Measurements from ENCODE around the gene TMEM185B. TPM values are rescaled to one million over a fixed set of nuclear protein-coding genes. Genes with fewer than 3 reads are reported as not detected.

TMEM185B gene
- total RNA-seq = 29.8 and 32.3 TPM in 2 replicates

DNA sequence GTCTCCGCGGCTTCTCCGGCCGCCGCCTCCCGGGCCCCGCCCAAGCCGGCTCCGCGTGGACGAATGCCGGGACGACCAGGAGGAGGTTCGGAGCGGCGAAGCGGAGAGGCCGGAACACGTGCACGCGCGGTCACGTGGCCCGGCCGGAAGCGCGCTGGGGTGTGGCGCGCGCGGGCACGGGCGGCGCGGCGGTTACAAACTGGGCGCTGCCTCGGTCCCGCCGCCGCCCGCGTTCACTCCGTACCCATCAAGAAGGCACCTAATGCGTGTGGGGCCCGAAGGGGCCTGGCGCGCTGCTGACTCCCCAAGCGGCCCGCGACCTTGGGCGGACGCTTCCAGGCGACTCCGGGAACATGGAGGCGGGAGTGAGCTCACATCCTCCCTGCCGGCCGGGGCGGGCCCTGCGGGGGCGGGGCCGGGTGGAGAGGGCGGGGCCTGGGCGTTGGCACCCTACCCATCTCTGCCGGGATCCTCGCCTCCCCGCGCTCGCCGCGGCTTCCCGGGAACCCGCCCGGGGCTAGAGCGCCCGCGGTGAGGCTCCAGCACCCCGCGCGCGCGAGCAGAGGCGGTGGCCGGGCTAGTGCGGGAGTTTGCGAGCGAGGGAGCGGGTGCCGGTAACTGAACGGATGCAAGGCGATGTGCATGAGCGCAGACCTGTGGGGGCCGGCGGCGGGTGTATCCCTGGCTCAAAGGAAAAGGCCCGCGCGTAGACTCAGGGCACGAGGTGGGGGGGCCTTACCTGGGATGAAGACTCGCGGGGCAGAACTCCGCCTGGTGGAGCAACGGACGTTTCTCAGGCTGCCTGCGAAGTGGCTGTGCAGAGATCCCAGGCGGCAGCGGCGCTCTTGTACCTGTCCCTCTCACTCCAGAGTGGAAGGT lies at the start of gene TMEM185B:
Gene TMEM185B (minus strand): TSS at position 367 of the 879 bp plus-strand sequence. CDS start 424 bp downstream, outside the sequence.

DNA sequence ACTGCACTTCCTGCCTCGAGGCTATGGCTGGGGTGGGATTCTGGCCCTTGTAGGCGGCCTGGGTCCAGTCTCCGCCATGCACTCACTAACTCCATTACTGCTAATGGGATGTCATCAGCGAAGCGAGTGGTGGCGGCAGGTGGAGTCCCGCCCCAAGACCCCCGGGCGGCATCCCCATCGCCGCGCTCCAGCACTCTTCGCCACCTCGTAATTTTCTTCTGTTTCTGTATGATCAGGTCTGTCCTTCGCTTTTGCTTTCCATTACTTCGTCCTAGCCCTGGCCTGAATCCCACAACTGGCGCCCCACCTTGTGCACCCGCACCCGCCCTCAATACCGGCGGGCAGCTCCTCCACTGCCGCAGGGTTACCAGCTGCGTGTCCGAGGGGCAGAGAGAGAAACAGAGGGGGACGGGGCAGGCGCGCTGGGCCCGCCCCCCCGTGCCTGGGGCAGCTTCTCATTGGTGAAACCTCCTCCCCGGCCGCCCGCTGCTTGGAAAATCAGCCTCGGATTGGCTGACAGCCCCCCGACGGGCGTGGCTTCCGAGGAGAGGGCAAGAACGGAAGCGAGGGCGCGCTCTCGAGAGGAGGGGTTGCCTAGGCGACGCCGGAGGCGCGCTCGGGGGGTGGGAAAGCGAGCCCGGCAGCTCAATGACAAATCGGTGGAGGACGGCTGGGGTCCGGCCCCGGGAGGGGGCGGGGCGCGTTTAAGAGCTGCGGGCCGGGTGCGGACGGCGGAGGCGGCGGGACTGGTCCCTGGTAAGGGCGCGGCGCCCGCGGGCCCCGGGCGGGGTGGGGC lies 29.2 kb upstream of the TMEM185B start, which contains the start of gene RALB:
Gene RALB (plus strand): TSS at position 628 of the 796 bp plus-strand sequence. CDS start 25,813 bp downstream, outside the sequence.

Other genes with a start within 250 kb of the TMEM185B start
- gene EPB41L5, start 210.3 kb downstream of the TMEM185B start, total RNA-seq = 10.7 and 13.1 TPM in 2 replicates
- gene RALB, start 29.5 kb upstream of the TMEM185B start, total RNA-seq = 45.9 and 57.3 TPM in 2 replicates
- gene INHBB, start 122.7 kb upstream of the TMEM185B start, total RNA-seq = not detected in 2 replicates

All from hair follicular keratinocyte (primary cell).